Progenitor cell of endocrine pancreas (in vitro differentiated cells): ENCODE results near the gene SDF4. TPM values are rescaled to one million over a fixed set of nuclear protein-coding genes. Genes with fewer than 3 reads are reported as not detected.

Source experiments
- DNase-seq: peaks from one replicate; pipeline ENCODE4 v3.0.0; 2021; ENCODE audit warnings: low spot score; ENCODE audit not compliant: unreplicated experiment
- H3K27ac Mint-ChIP-seq: 2 replicates; pipeline ENCODE4 v1.8.0; 2021; ENCODE audit warnings: mild to moderate bottlenecking, moderate library complexity, mixed read lengths
- H3K27me3 Mint-ChIP-seq: 2 replicates; pipeline ENCODE4 v1.8.0; 2021; ENCODE audit warnings: mixed read lengths
- H3K36me3 Mint-ChIP-seq: 2 replicates; pipeline ENCODE4 v1.8.0; 2022; ENCODE audit warnings: mixed read lengths; ENCODE audit not compliant: insufficient read depth
- H3K4me1 Mint-ChIP-seq: 2 replicates; pipeline ENCODE4 v1.8.0; 2021; ENCODE audit warnings: low read depth, mixed read lengths
- H3K4me3 Mint-ChIP-seq: 2 replicates; pipeline ENCODE4 v1.8.0; 2021; ENCODE audit warnings: low read depth, mild to moderate bottlenecking, moderate library complexity, mixed read lengths
- H3K9me3 Mint-ChIP-seq: 2 replicates; pipeline ENCODE4 v1.8.0; 2021; ENCODE audit warnings: low read depth, mixed read lengths
- CTCF ChIP-seq: fragments of 200-600 bp; sonication (generic); IDR thresholded peaks from one replicate; pipeline ENCODE4 v1.5.0; 2021; ENCODE audit warnings: antibody characterized with exemption, mild to moderate bottlenecking; ENCODE audit not compliant: unreplicated experiment
- total RNA-seq: library from RNA; stranded (reverse); gene quantifications from 2 replicates; pipeline ENCODE4 v1.2.1, GENCODE V29; 2021

The SDF4 gene
- total RNA-seq, 1 donor from 2014 or later, result 107 TPM

- DNase-seq, result no peak
- Mint-ChIP-seq H3K36me3 (no peaks in the 10 kb centered on the region), H3K4me1 (peaks cover 2% of the 10 kb centered on the region), H3K27ac (no peak overlapping the region), H3K4me3 (no peak overlapping the region), H3K9me3 (no peaks in the 10 kb centered on the region), H3K27me3 (no peaks in the 10 kb centered on the region)
- no peak for TF ChIP-seq CTCF
Observed at GRCh38 chr1:1239614-1240347, 8.0 kb upstream of the SDF4 start.

GRCh38 chr1:1239227-1239613 is 7.4 kb upstream of the SDF4 start:
- H3K36me3 Mint-ChIP-seq, result peaks cover 4% of the 10 kb centered on the region
- H3K9me3 Mint-ChIP-seq, result no peaks in the 10 kb centered on the region
- peaks cover 3% of the 10 kb centered on the region for H3K4me1 Mint-ChIP-seq
- no peak for TF ChIP-seq CTCF
- no peak overlapping the region for H3K27ac Mint-ChIP-seq
- no peak for DNase-seq
- no peak overlapping the region for H3K4me3 Mint-ChIP-seq
- H3K27me3 Mint-ChIP-seq, result no peaks in the 10 kb centered on the region

GRCh38 chr1:1238702-1239178 is 6.9 kb upstream of the SDF4 start:
- DNase-seq, result no peak
- Mint-ChIP-seq H3K27me3 (no peaks in the 10 kb centered on the region), H3K4me1 (peaks cover 5% of the 10 kb centered on the region), H3K4me3 (no peak overlapping the region), H3K36me3 (peaks cover 7% of the 10 kb centered on the region), H3K27ac (no peak overlapping the region), H3K9me3 (no peaks in the 10 kb centered on the region)
- TF ChIP-seq CTCF, result no peak

GRCh38 chr1:1237874-1238701 is 6.3 kb upstream of the SDF4 start:
- no peaks in the 10 kb centered on the region for H3K27me3 Mint-ChIP-seq
- no peak overlapping the region for H3K4me3 Mint-ChIP-seq
- H3K36me3 Mint-ChIP-seq, result peaks cover 11% of the 10 kb centered on the region
- H3K9me3 Mint-ChIP-seq, result peaks cover 3% of the 10 kb centered on the region
- DNase-seq, result no peak
- H3K27ac Mint-ChIP-seq, result no peak overlapping the region
- no peak for TF ChIP-seq CTCF
- peaks cover 9% of the 10 kb centered on the region for H3K4me1 Mint-ChIP-seq

GRCh38 chr1:1236945-1237873 is 5.4 kb upstream of the SDF4 start:
- Mint-ChIP-seq H3K36me3 (peaks cover 11% of the 10 kb centered on the region), H3K27me3 (no peaks in the 10 kb centered on the region), H3K4me1 (peaks cover 9% of the 10 kb centered on the region), H3K27ac (peak overlapping the region; percentile 62), H3K9me3 (peaks cover 3% of the 10 kb centered on the region), H3K4me3 (no peak overlapping the region)
- DNase-seq, result no peak
- no peak for TF ChIP-seq CTCF
